HG03175 (cell line): ENCODE results near the gene TRIM17.

ENCODE experiments used
- ATAC-seq: cut with Tn5 transposase; IDR thresholded peaks from one replicate; pipeline ENCODE4 v1.9.1; 2021; ENCODE audit warnings: mild to moderate bottlenecking, moderate library complexity; ENCODE audit not compliant: unreplicated experiment

Gene TRIM17

DNA sequence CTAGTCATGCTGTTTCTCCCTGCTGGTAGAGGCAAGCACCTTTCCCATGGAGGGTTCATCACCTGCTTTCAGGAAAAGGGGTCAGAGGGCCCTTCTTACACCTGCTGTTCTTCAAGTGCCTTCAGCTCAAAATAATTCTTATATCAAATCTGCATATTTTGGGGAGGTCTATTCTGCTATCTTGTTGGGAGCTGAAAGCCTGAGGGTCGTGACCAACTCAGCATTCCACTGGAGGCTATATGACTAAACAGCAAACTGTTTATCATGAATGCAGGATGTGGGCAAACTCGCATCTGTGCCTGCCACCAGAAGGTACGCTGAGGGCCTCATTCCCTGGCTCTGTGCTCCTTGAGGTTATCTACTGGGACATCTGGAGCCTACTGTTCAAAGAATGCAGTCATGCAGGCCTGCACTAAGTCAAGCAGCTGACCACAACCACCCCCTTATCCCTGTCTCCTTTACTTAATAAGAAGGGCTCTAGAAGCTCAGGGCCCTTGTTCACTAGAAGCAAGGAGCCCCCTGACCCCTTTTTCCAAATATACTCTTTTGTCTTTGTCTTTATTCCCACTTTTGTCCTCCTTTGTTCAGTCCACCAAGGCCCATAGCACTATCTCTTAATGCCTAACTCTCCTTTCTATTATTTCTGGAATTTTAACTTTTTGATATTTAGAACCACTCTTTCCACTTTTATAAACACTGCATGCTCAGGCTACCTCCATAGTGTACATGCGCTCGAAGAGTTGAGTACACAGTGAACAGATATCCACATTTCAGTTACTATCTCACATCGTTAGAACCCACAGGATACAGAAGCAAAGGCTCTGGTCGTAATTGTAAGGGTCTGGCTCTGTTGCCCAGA lies 4.5 kb upstream of the TRIM17 start:
- no peak for ATAC-seq

DNA sequence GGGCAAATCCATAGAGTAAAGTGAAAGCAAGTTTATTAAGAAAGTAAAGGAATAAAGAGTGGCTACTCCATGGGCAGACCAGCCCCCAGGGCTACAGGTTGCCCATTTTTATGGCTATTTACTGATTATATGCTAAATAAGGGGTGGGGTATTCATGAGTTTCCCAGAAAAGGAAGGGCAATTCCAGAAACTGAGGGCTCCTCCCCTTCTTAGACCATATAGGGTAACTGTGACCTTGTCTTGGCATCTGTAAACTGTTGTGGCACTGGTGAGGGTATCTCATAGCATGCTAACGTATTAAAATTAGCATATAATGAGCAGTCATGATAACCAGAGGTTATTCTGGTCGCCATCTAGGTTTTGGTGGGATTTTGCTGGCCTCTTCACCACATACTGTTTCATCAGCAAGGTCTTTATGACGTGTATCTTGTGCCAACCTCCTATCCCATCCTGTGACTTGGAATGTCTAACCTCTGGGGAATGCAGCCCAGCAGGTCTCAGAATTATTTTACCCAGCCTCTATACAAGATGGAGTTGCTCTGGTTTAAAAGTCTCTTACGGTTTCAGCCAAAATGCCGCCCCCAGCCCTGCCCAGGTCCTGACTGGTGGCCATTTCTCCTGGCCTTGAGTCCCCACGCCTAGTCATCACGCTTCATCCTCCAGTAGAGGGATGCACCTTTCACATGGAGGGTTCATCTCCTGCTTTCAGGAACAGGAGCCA lies 982 bp upstream of the TRIM17 start:
- no peak for ATAC-seq

DNA sequence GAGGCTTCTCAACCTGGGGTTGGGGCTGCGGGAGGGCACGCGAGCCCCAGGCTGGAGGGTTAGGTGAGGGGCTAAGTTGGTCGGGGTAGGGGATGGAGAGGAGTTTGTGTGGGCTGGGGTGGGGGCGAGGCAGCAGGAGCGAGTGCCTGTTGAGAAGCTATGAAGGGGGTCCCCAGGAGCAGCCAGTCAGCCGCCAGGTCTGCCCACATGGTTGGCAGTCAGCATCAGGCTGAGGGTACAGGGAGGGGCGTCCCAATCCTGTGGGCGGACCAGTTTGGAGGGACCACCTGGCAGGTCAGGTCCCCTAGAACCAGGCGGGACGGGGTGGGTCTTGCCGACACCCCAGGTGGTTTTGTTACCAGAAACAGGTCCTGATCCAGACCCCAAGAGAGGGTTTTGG lies 400 bp upstream of the TRIM17 start:
- ATAC-seq, result no peak

DNA sequence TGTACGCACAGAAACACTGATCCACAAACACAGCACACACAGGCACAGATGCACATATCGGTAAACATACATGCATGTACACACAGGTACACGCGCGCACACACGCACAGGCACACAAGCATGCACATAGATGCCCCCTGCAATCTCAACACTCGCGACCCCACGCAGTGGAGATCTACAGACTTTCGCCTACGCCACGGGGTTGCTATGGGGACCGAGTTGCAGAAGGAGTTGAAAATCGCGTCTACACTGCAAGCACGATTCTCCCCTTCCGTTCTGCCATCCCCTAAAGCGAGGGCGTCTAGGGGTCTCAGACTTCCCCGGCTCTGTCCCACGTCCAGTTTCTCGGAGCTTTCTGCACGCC lies 826 bp downstream of the TRIM17 start:
- no peak for ATAC-seq

DNA sequence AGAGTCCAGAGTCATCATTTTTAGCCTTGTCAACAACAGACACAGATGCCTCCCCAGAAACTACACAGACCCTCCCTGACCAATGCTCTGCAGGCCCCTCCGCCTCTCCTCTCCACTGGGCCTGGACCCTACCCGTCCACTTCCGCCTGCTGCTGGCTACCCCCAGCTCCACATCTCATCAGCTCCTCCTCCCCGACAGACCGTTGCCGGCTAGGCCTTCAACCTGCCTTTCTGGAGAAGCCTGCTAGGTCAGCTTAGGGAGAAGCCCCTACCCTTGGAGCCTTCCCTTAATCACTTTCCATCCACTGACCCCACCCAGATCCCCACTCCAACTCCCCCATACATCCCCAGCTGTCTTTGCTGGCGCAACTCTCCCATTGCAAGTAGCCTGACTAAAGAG lies 1.4 kb downstream of the TRIM17 start:
- ATAC-seq, result no peak

DNA sequence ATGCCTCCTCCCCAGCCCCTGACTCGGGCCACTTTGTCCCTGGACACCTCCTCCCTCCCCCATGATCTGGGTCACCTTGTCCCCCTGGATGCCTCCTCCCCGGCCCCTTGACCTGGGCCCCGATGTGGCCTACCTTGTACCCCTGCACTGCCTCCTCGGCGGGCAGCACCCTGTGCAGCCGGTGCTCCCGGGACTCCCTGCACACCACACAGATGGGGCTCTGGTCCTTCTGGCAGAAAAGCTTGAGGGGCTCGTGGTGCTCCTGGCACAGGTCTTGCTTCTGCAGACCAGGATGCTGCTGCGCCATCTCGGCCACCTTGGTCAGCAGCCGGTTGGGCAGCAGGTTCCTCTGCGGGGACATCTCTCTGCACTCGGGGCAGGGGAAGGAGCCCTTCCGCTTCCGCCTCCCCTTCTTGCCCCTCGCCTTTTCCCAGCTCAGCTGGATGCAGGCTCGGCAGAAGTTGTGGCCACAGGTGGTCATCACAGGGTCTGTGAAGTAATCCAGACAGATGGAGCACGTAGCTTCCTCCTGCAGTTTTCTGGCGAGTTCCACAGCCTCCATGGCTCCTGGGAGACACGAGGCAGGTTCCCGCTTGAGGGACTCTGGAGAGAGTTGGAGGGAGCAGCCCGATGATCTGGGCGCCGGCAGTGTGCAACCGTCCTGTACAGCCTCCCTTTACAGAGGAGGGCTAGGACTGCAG lies 2.0 kb downstream of the TRIM17 start:
- no peak for ATAC-seq

DNA sequence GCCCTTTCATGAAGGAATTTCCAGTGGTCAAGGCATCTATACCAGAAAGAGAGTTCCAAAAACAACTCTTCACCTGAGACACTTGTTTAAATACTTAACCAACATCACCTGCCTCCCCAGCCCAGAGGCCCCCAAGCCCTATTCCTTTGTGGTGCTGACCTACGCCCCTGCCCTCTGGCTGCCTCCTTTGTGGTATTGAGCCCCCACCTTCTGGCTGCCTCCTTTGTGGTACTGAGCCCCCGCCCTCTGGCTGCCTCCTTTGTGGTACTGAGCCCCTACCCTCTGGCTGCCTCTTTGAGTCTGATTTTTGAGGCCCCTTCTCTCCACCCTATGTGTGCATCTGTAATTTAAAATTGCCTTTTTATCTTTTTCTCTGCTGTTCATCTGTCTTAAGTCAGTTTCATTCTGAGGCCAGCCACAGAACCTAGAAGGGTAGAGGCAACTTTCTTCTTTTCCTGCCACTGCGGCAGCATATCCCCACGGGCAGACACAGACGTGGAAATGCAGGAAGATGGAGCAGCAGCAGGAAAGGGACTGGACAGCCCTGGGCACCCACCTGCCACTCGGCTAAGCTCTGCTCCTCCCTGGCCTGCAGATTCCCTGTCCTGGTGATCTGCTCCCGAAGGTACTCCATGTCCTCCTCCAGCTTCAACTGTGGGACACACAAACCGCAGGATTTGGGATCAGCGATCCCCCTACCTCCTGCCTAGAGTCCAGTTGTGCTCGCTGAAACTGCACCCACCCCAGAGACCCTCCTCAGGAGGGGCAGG lies 3.2 kb downstream of the TRIM17 start:
- no peak for ATAC-seq

DNA sequence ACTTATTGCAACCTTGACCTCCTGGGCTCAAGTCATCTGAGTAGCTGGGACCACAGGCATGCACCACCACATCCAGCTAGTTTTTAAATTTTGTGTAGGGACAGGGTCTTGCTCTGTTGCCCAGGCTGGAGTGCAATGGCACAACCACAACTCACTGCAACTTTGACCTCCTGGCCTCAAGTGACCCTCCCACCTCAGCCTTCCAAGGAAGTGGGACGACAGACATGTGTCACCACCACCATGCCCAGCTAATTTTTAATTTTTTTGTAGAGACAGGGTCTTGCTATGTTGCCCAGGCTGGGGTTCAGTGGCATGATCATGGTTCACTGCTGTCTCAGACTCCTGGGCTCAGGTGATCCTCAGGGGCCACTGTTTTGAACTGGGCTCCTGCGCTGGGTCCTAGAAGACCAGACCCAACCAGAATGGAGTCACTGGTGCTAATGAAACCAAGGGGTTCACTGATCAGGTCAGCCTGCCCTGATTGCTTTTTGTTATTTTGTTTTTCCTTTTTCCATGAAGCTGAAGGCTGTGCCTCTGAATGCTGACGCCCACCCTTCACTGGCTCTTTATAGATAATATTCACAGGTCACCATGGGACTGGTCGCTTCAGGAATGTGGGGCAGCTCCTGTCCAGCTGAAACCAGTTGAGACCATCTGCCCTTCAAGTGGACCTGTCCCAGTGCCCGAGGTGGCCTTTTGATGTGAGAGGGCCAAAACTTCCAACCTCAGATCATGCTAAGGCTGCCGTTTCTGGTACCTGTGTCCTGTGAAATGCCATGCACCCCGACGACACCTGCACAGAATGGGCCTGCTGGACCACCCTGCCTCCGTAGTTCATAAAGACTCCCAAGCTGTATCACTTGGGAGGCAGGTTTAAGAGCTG lies 4.9 kb downstream of the TRIM17 start:
- ATAC-seq, result no peak

DNA sequence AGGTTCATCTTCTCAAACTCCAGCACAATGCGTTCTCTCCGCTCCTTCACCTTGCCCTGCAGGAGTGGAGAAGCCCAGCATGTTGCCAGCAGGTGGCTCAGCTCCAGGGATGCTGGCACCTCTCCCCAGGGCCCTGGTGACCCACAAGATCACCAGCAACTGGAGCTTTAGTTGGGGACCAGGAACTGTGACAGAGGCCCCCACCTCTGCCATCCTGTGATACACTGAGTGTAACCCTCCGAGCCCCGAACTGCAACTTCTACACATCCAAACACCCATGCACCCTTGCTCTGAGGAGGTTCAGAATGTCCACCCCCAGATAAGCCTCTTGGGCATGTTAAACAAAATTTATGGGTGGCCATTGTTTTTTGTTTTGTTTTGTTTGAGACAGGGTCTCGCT lies 5.5 kb downstream of the TRIM17 start:
- ATAC-seq, result no peak

DNA sequence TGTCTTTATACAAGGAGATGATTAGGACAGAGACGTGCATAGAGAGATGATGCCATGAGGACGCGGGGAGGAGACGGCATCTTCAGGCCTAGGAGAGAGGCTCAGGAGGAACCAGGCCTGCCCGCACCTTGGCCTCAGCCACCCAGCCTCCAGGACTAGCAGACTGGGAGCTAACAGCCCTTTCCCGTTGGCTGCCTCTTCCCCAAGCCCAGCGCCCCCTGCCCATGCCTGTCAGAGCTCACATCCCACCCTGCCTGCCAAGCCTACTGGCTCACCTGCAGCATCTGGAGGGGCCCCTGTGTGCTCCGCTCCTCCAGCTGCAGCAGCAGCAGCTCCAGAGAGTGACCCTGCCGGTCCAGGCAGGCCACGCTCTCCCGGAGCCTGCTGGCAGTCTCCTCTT lies 6.0 kb downstream of the TRIM17 start:
- no peak for ATAC-seq

DNA sequence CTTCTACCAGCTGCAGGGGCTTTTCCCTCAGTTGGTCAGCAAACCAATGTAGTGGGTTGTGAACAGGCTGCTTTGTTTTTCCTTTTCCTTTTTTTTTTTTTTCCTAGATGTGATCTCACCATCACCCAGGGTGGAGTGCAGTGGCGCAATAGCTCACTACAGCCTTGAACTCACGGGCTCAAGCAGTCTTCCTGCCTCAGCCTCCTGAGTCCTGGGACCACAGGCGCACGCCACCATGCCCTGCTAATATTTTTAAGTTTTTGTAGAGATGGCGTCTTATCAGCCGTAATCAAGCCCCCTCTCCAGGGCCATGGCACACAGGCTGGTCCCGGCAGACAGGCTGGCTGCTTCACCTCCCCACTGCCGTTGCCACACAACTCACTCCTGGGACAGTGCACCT lies 6.6 kb downstream of the TRIM17 start:
- ATAC-seq, result no peak

DNA sequence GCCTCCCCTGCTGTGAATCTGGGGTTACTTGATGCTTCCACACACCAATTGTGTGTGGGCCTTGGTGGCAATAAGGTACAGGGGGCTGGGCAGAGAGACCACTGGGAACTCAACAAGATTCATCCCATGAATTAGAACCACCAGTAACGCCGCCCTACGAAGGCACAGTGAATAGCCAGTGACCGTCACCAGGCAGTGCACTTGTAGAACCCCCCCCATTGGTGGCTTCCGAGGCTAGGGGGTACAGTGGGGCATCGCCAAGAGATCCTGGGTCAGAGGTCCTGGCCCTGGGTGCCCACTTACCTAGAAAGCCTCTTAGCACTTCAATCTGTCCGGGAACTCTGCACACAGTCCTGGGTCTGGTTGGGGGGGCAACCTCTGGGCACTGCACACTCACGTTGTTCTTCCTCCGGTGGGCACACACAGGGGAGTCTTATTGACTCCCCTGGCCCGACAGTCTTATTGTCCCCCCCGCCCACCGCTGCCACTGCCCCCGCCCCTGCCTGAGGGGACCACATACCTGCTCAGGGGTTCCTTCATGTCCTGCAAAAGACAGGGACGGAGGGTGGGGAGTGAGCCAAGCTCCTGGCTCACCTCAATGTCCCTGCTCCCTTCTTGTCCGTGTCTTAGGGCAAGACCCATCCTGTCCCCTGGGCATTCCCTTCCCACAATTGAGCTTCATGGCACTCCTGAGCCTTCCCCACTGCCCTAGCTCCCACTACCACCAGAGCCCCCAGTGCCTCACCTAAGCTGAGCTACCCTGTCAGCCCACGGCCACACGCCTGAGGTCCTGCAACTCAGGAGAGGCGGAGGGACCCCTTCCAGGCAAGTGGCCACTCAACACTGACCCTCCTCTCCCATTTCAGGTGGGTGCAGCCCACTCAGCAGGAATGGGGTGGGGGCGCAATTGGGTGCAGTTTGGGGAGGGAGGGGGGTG lies 7.5 kb downstream of the TRIM17 start:
- ATAC-seq, result no peak

DNA sequence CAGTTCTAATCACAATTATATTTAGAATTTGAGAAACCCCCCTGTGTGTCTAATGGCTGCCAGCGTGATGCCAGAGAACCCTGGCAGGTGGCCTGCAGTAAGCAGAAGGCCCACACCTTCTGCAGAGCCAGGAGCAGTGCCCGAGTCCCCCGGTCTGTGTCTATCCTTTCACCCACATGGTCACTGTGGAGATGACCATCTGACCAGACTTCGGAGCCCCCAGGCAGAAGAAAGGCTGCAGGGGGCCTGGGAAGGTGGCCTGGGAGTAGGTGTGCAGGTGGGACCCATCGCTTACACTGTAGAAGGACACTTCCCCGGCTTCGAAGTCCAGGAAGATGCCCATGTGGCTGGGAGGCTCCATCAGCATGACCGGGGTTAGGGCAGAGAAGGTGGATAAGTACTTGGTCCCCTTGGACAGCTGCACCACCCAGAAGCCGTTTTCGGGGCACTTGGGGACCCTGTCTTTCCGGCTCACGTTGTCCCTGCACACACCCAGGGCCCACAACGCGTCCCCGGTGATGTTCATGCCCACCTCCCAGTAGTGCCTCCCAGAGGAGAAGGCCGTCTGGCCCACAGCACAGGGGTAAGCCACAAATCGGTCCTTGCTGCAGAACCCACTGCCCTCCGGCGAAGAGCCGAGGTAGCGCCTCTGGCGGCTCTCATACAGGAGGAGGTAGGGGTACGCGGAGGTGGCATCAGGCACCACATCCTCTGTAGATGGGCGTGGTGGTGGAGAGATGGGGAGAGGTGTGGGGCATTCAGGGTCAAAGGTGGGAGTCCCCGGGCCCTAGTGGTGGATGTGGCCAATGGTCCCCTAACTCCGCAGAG lies 8.4 kb downstream of the TRIM17 start:
- ATAC-seq, result no peak

DNA sequence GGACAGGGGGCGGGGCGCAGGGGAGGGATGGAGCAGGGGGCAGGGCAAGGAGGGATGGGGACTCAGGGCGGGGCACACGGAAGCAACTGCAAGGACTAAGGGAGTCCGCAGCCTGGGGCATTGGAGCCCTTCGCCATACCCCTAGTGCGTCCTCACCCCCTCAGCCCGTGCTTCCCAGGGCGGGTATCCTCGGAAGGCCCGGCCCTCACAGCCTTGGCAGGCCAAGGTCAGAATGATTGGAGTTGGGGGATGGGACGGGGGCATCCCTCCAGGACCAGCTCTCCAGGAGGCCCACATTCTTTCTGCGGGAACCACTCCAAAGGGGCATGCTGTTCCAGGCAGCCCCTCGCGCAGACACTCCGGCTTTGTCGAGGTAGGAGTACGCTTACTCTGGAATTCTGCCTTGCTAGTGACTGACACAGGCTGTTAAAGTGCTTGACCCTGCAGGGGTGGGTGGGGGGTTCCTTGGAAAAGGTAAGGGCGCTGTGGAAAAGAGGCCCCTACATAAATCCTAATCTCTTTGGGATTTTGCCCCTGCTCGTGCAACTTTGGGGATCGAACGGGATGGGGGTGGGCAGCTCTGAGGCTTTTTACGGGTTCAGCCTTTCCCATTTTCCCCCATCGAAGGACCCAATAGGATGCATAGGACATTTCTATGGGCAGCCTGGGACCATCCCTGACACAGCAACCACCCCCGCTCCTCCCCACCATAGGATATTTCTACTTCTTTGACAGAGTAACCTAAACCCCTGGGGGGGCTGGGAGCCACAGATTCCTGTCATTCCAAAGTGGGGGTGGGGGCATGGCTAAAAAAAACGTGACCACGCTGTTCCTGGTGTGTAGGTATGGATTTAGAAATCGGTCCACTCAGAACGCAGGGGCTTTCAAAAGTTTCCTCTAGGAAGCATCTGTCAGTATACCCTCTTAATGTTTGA lies 9.3 kb downstream of the TRIM17 start:
- ATAC-seq, result peak; percentile 44

DNA sequence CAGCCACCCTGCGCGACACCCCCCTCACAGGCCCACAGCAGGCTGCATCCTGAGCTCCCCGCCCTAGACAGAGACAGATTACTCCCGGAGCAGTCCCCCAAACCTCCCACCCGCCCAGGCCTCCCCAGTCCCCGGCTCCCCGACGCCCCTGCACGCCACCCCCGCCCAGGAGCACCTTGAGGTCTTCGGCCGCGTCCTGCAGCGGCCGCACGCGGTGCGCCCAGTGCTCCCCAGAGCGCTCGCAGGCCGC lies 10.8 kb downstream of the TRIM17 start:
- no peak for ATAC-seq

DNA sequence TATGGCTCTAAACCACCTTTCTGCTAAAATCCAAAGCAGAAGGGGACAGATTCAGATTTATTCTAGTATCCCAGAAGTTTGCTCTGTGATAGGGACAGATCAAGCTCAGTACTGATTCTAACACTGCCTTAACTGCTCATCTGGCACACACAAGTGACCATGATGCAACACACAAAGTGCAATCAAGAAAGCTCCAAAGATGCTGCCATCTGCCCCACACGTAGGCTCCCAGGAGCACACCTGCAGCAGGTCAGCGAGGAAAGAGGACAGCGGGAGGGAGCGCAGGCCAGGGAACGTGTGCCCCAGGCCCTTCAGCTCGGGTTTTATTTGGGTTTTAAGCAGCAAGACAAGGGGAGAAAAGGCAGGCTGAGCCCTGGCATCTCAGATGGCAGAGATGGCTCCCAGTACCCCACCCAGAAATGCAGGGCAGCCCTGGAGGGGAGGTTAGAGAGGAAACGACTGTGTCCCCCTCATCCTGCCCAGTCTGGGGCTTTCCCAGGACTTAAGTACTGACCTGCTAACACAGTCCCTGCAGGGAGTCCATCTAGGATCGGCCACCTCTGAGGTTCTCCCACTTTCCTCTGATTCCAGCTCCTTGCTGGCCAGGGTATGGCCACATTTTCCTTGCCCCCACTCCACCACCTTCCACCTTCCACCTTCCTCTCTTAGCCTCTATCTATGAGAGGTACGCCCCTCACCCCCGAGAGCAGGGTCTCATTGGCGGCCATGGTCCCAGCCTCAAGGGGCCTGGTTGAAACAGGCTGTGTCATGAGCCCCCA lies 11.3 kb downstream of the TRIM17 start:
- ATAC-seq, result no peak
